NOMO-1 (cell line): ENCODE data around the gene CEMP1.

ENCODE experiments used
- DNase-seq, 2 experiments: peaks; one replicate each; lab custom pipeline; 2025; ENCODE audit not compliant: unreplicated experiment in 2 of 2; lab: John Stamatoyannopoulos, UW

CEMP1 gene

GRCh38 chr16:2487903-2488531 is 43.2 kb downstream of the CEMP1 start:
- DNase-seq = no peak

- DNase-seq = no peak
Measured at GRCh38 chr16:2487517-2487842, 43.7 kb downstream of the CEMP1 start.

- no peak for DNase-seq
Measured at GRCh38 chr16:2486645-2487516, 44.3 kb downstream of the CEMP1 start.

- no peak for DNase-seq
Measured at GRCh38 chr16:2485811-2486507, 45.2 kb downstream of the CEMP1 start.

- DNase-seq = no peak
Measured at GRCh38 chr16:2484898-2485508, 46.2 kb downstream of the CEMP1 start.

GRCh38 chr16:2483939-2484897 is 47.0 kb downstream of the CEMP1 start:
- no peak for DNase-seq

- no peak for DNase-seq
Measured at GRCh38 chr16:2482708-2483534, 48.3 kb downstream of the CEMP1 start.

GRCh38 chr16:2482249-2482648 is 49.0 kb downstream of the CEMP1 start:
- DNase-seq = no peak

- DNase-seq = no peak
Measured at GRCh38 chr16:2481676-2482075, 49.5 kb downstream of the CEMP1 start.

- DNase-seq = no peak
Measured at GRCh38 chr16:2480948-2481347, 50.3 kb downstream of the CEMP1 start.
